Kidney epithelial cell (primary cell): ENCODE results near the gene PHF13. TPM values are rescaled to one million over a fixed set of nuclear protein-coding genes. Genes with fewer than 3 reads are reported as not detected.
"Not testable (repeated sequence)": the region's sequence is repeated elsewhere in the genome, so short reads cannot be mapped to it uniquely, and the experiment has no call there.

ENCODE experiments used
- DNase-seq: peaks from one replicate; pipeline ENCODE4 v3.0.0-alpha.2; 2010; ENCODE audit warnings: low read depth
- H3K27me3 ChIP-seq: 2 replicates; pipeline ENCODE4 v1.6.0; 2011; ENCODE audit warnings: low read length; ENCODE audit not compliant: control insufficient read depth, insufficient read depth
- H3K36me3 ChIP-seq: 2 replicates; pipeline ENCODE4 v1.5.1; 2011; ENCODE audit warnings: low read length; ENCODE audit not compliant: control insufficient read depth, insufficient read depth
- H3K4me3 ChIP-seq: 2 replicates; pipeline ENCODE4 v1.5.1; 2011; ENCODE audit warnings: low read depth, mild to moderate bottlenecking, control low read depth, low read length
- CTCF ChIP-seq: IDR thresholded peaks from 2 replicates; pipeline ENCODE4 v1.5.1; 2011; ENCODE audit warnings: mild to moderate bottlenecking, moderate library complexity, low read length, control low read depth, inconsistent platforms; ENCODE audit not compliant: insufficient read depth, poor library complexity, severe bottlenecking
- total RNA-seq: library from RNA; depleted of rRNA; stranded (reverse); fragments of >200 nt; gene quantifications from 2 replicates; pipeline ENCODE4 v1.2.3, GENCODE V29; 2015

Gene PHF13
- total RNA-seq, 1 donor from 2014 or later, result 8.8 TPM

- Histone ChIP-seq H3K4me3 (no peak overlapping the region), H3K36me3 (peaks cover 3% of the 10 kb centered on the region), H3K27me3 (no peaks in the 10 kb centered on the region)
- DNase-seq, result no peak
- TF ChIP-seq CTCF, result no peak
Measured at GRCh38 chr1:6597777-6598131, 15.8 kb upstream of the PHF13 start.

GRCh38 chr1:6599141-6599975 lies 14.2 kb upstream of the PHF13 start:
- peaks cover 1% of the 10 kb centered on the region for H3K36me3 ChIP-seq
- no peak for TF ChIP-seq CTCF
- H3K4me3 ChIP-seq, result no peak overlapping the region
- DNase-seq, result no peak
- H3K27me3 ChIP-seq, result no peaks in the 10 kb centered on the region

GRCh38 chr1:6599991-6600390 lies 13.5 kb upstream of the PHF13 start:
- peak overlapping the region; percentile 69 for H3K4me3 ChIP-seq
- DNase-seq, H3K27me3 ChIP-seq, H3K36me3 ChIP-seq: not testable (repeated sequence)

GRCh38 chr1:6600410-6601048 lies 13.0 kb upstream of the PHF13 start:
- H3K36me3 ChIP-seq, result peaks cover 1% of the 10 kb centered on the region
- no peaks in the 10 kb centered on the region for H3K27me3 ChIP-seq
- peak overlapping the region; percentile 69 for H3K4me3 ChIP-seq
- no peak for DNase-seq
- TF ChIP-seq CTCF, result no peak

GRCh38 chr1:6601049-6601922 lies 12.2 kb upstream of the PHF13 start:
- no peaks in the 10 kb centered on the region for H3K27me3 ChIP-seq
- no peak for TF ChIP-seq CTCF
- peak; percentile 90 for DNase-seq
- peaks cover 1% of the 10 kb centered on the region for H3K36me3 ChIP-seq
- peak overlapping the region; percentile 69 for H3K4me3 ChIP-seq
